Measurements from ENCODE around the gene MOB3B. TPM values are rescaled to one million over a fixed set of nuclear protein-coding genes. Genes with fewer than 3 reads are reported as not detected.

Gene MOB3B
- polyA plus RNA-seq, 1 of the 3 experiments (the other 2 are of a cell fraction): 0.90 TPM

GRCh38 chr9:27532046-27532445 lies 2.4 kb upstream of the MOB3B start:
- POLR2A ChIA-PET: no interaction called here
- 80% methylated on average over 1 of the region's 1 CpG for WGBS (ENCODE audit: low lambda C conversion rate)
- no peaks in the 10 kb centered on the region for H3K79me2 ChIP-seq (ENCODE audit: insufficient read depth)
- peaks cover 0 to 8% of the 10 kb centered on the region in 2 experiments; a peak in 1 of 4 replicates for H3K4me1 ChIP-seq (ENCODE audit: control insufficient read depth in 1 of 2, insufficient read depth in 2 of 2, low read depth in 1 of 2, low read length in 1 of 2)
- no peaks in the 10 kb centered on the region for H3K9me2 ChIP-seq
- no peak overlapping the region for H3K4me2 ChIP-seq
- H3K36me3 ChIP-seq (replicated peaks in 1 of 2; ENCODE audit: control insufficient read depth in 1 of 2, insufficient read depth in 2 of 2, low read length in 1 of 2): no peaks in the 10 kb centered on the region
- DNase-seq: no peak
- H3K9ac ChIP-seq: no peak overlapping the region
- H3K4me3 ChIP-seq (ENCODE audit: low read depth in 2 of 2, low read length in 1 of 2): no peak overlapping the region
- peaks cover 2% of the 10 kb centered on the region for H3F3A ChIP-seq (replicated peaks; ENCODE audit: insufficient read depth)
- TF ChIP-seq TCF12 (IDR thresholded peaks at IDR 0.05) (no peak), RAD21 (IDR thresholded peaks at IDR 0.05; ENCODE audit: low read length) (no peak), RCOR1 (IDR thresholded peaks at IDR 0.05; ENCODE audit: low read length) (no peak), SIN3A (IDR thresholded peaks at IDR 0.05; ENCODE audit: borderline replicate concordance, low read depth, low read length) (no peak), NFIC (IDR thresholded peaks at IDR 0.05; ENCODE audit: borderline replicate concordance) (no peak), USF2 (IDR thresholded peaks at IDR 0.05; ENCODE audit: borderline replicate concordance, low read depth, low read length) (no peak), GABPA (IDR thresholded peaks at IDR 0.05; ENCODE audit: low read depth) (no peak), CHD2 (IDR thresholded peaks at IDR 0.05; ENCODE audit: low read length, partially characterized antibody) (no peak), ELF1 (IDR thresholded peaks at IDR 0.05) (no peak), MEF2A (IDR thresholded peaks at IDR 0.05; ENCODE audit: borderline replicate concordance, low read depth) (no peak)
- TF ChIP-seq, protein P1, sequence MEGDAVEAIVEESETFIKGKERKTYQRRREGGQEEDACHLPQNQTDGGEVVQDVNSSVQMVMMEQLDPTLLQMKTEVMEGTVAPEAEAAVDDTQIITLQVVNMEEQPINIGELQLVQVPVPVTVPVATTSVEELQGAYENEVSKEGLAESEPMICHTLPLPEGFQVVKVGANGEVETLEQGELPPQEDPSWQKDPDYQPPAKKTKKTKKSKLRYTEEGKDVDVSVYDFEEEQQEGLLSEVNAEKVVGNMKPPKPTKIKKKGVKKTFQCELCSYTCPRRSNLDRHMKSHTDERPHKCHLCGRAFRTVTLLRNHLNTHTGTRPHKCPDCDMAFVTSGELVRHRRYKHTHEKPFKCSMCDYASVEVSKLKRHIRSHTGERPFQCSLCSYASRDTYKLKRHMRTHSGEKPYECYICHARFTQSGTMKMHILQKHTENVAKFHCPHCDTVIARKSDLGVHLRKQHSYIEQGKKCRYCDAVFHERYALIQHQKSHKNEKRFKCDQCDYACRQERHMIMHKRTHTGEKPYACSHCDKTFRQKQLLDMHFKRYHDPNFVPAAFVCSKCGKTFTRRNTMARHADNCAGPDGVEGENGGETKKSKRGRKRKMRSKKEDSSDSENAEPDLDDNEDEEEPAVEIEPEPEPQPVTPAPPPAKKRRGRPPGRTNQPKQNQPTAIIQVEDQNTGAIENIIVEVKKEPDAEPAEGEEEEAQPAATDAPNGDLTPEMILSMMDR (IDR thresholded peaks at IDR 0.05): no peak
- CTCF ChIA-PET: interaction anchor here (1.8 kb wide), 1 partner anchor 15 kb away, joined by 5 read pairs; no protein-coding TSS in a partner anchor
- no peak overlapping the region for H3K27ac ChIP-seq (ENCODE audit: low read depth in 2 of 2, low read length in 1 of 2)
- H2AFZ ChIP-seq (ENCODE audit: low read depth): no peak overlapping the region
- H3K27me3 ChIP-seq (ENCODE audit: insufficient read depth): no peaks in the 10 kb centered on the region
- H4K20me1 ChIP-seq (ENCODE audit: insufficient read depth): no peaks in the 10 kb centered on the region
- no peaks in the 10 kb centered on the region for H3K9me3 ChIP-seq

- H3K9ac ChIP-seq: no peak overlapping the region
- H3F3A ChIP-seq (replicated peaks; ENCODE audit: insufficient read depth): peaks cover 11% of the 10 kb centered on the region
- H3K27ac ChIP-seq (ENCODE audit: low read depth in 2 of 2, low read length in 1 of 2): no peak overlapping the region
- no peak overlapping the region for H3K4me3 ChIP-seq (ENCODE audit: low read depth in 2 of 2, low read length in 1 of 2)
- no peaks in the 10 kb centered on the region for H3K36me3 ChIP-seq (replicated peaks in 1 of 2; ENCODE audit: control insufficient read depth in 1 of 2, insufficient read depth in 2 of 2, low read length in 1 of 2)
- ChIA-PET CTCF (interaction anchor here (1.7 to 3.0 kb wide), 4 partner anchors 9 to 198 kb away, joined by 7 to 31 read pairs (median 18); no protein-coding TSS in a partner anchor), POLR2A (no interaction called here)
- no peaks in the 10 kb centered on the region for H3K9me3 ChIP-seq
- no peaks in the 10 kb centered on the region for H3K79me2 ChIP-seq (ENCODE audit: insufficient read depth)
- no peak overlapping the region for H3K4me2 ChIP-seq
- no peak for DNase-seq
- no peaks in the 10 kb centered on the region for H3K27me3 ChIP-seq (ENCODE audit: insufficient read depth)
- no peak overlapping the region for H2AFZ ChIP-seq (ENCODE audit: low read depth)
- no peaks in the 10 kb centered on the region for H3K9me2 ChIP-seq
- 69% methylated on average over 4 of the region's 4 CpGs for WGBS (ENCODE audit: low lambda C conversion rate)
- peaks cover 0 to 8% of the 10 kb centered on the region in 2 experiments; a peak in 2 of 4 replicates for H3K4me1 ChIP-seq (ENCODE audit: control insufficient read depth in 1 of 2, insufficient read depth in 2 of 2, low read depth in 1 of 2, low read length in 1 of 2)
- H4K20me1 ChIP-seq (ENCODE audit: insufficient read depth): no peaks in the 10 kb centered on the region
- TF ChIP-seq ELF1 (IDR thresholded peaks at IDR 0.05) (no peak), FOSL2 (IDR thresholded peaks at IDR 0.05; ENCODE audit: borderline replicate concordance, low read depth) (no peak), FOXM1 (IDR thresholded peaks at IDR 0.05; ENCODE audit: low read depth) (no peak), GATA2 (CRISPR knock-in tag; IDR thresholded peaks at IDR 0.05) (no peak), GABPA (IDR thresholded peaks at IDR 0.05; ENCODE audit: low read depth) (no peak), JUND (IDR thresholded peaks at IDR 0.05) (no peak), USF1 (IDR thresholded peaks at IDR 0.05; ENCODE audit: borderline replicate concordance, low read depth) (no peak), RAD21 (IDR thresholded peaks at IDR 0.05; ENCODE audit: low read length) (no peak), TCF12 (IDR thresholded peaks at IDR 0.05) (no peak), REST (IDR thresholded peaks at IDR 0.05; ENCODE audit: low read depth, low read length) (no peak)
- TF ChIP-seq, protein P1 (IDR thresholded peaks at IDR 0.05): no peak
Observed at GRCh38 chr9:27530915-27531755, 1.5 kb upstream of the MOB3B start.
